H9 (cell line): ENCODE results near the gene INPP4A. TPM values are rescaled to one million over a fixed set of nuclear protein-coding genes. Genes with fewer than 3 reads are reported as not detected.

Source experiments
- DNase-seq: peaks from one replicate; pipeline ENCODE4 v3.0.0-alpha.2; 2017
- H2AFZ ChIP-seq: one replicate; pipeline ENCODE4 v1.6.1; 2013; ENCODE audit warnings: mild to moderate bottlenecking, low read length, control low read depth, moderate library complexity
- H2AK5ac ChIP-seq: 2 replicates; pipeline ENCODE4 v1.6.1; 2013; ENCODE audit warnings: low read length, control low read depth, mixed read lengths; ENCODE audit not compliant: insufficient read length
- H2BK120ac ChIP-seq: one replicate; pipeline ENCODE4 v1.6.1; 2013; ENCODE audit warnings: low read depth, mild to moderate bottlenecking, low read length, control low read depth, inconsistent platforms; ENCODE audit not compliant: poor library complexity, severe bottlenecking
- H2BK12ac ChIP-seq: 2 replicates; pipeline ENCODE4 v1.6.1; 2013; ENCODE audit warnings: low read length, control low read depth, mixed read lengths, low read depth; ENCODE audit not compliant: insufficient read length
- H2BK15ac ChIP-seq: 2 replicates; pipeline ENCODE4 v1.6.1; 2013; ENCODE audit warnings: low read depth, low read length, control low read depth
- H2BK20ac ChIP-seq: one replicate; pipeline ENCODE4 v1.6.1; 2013; ENCODE audit warnings: low read depth, mild to moderate bottlenecking, low read length, control low read depth, inconsistent platforms; ENCODE audit not compliant: poor library complexity, severe bottlenecking
- H2BK5ac ChIP-seq: 2 replicates; pipeline ENCODE4 v1.6.1; 2013; ENCODE audit warnings: low read length, control low read depth, mixed read lengths; ENCODE audit not compliant: insufficient read length
- H3K14ac ChIP-seq: 2 replicates; pipeline ENCODE4 v1.6.1; 2013; ENCODE audit warnings: low read length, control low read depth; ENCODE audit not compliant: insufficient read depth
- H3K18ac ChIP-seq: 2 replicates; pipeline ENCODE4 v1.6.1; 2013; ENCODE audit warnings: low read depth, mild to moderate bottlenecking, mixed read lengths, low read length, control low read depth; ENCODE audit not compliant: insufficient read length
- H3K23ac ChIP-seq: 2 replicates; pipeline ENCODE4 v1.6.1; 2013; ENCODE audit warnings: low read length, control low read depth, mixed read lengths, low read depth; ENCODE audit not compliant: insufficient read length
- H3K23me2 ChIP-seq: 2 replicates; pipeline ENCODE4 v1.6.1; 2013; ENCODE audit warnings: low read depth, mild to moderate bottlenecking, mixed read lengths, low read length, control low read depth; ENCODE audit not compliant: insufficient read length, poor library complexity, severe bottlenecking
- H3K27ac ChIP-seq: 2 replicates; pipeline ENCODE4 v1.5.1; 2013; ENCODE audit warnings: low read length, control low read depth, mixed read lengths, low read depth; ENCODE audit not compliant: insufficient read length
- H3K27me3 ChIP-seq: 2 replicates; pipeline ENCODE4 v1.6.1; 2013; ENCODE audit warnings: low read length, control low read depth, inconsistent platforms; ENCODE audit not compliant: insufficient read depth
- H3K4ac ChIP-seq: 2 replicates; pipeline ENCODE4 v1.6.1; 2013; ENCODE audit warnings: low read depth, mild to moderate bottlenecking, control low read depth, inconsistent platforms, low read length, moderate library complexity
- H3K4me1 ChIP-seq: 2 replicates; pipeline ENCODE4 v1.6.1; 2013; ENCODE audit warnings: low read length, control low read depth, inconsistent platforms; ENCODE audit not compliant: insufficient read depth
- H3K4me2 ChIP-seq: 2 replicates; pipeline ENCODE4 v1.6.1; 2013; ENCODE audit warnings: low read length, control low read depth, mixed read lengths; ENCODE audit not compliant: insufficient read length, insufficient read depth
- H3K56ac ChIP-seq: 2 replicates; pipeline ENCODE4 v1.6.1; 2013; ENCODE audit warnings: low read depth, mild to moderate bottlenecking, mixed read lengths, low read length, control low read depth; ENCODE audit not compliant: insufficient read length
- H3K79me1 ChIP-seq: 2 replicates; pipeline ENCODE4 v1.6.1; 2013; ENCODE audit warnings: low read depth, mild to moderate bottlenecking, moderate library complexity, low read length, control low read depth, inconsistent platforms; ENCODE audit not compliant: insufficient read depth, poor library complexity, severe bottlenecking
- H3K79me2 ChIP-seq: 2 replicates; pipeline ENCODE4 v1.6.1; 2013; ENCODE audit warnings: low read length, control low read depth, inconsistent platforms; ENCODE audit not compliant: insufficient read depth
- H3K9ac ChIP-seq: 2 replicates; pipeline ENCODE4 v1.6.1; 2013; ENCODE audit warnings: low read length, control low read depth, mixed read lengths; ENCODE audit not compliant: insufficient read length; ENCODE audit errors: extremely low read depth
- H3K9me3 ChIP-seq: one replicate; pipeline ENCODE4 v1.6.1; 2013; ENCODE audit warnings: low read depth, low read length, inconsistent platforms; ENCODE audit not compliant: control insufficient read depth
- H3T11ph ChIP-seq: one replicate; pipeline ENCODE4 v1.6.1; 2013; ENCODE audit warnings: mild to moderate bottlenecking, low read length, control low read depth, inconsistent platforms
- H4K20me1 ChIP-seq: one replicate; pipeline ENCODE4 v1.6.1; 2013; ENCODE audit not compliant: control insufficient read depth, insufficient read length, insufficient read depth
- H4K5ac ChIP-seq: 2 replicates; pipeline ENCODE4 v1.6.1; 2013; ENCODE audit warnings: low read depth, mild to moderate bottlenecking, mixed read lengths, low read length, control low read depth; ENCODE audit not compliant: insufficient read length
- H4K8ac ChIP-seq: replicated peaks from 2 replicates; pipeline ENCODE4 v1.6.1; 2013; ENCODE audit warnings: low read length, control low read depth, mixed read lengths, low read depth; ENCODE audit not compliant: insufficient read length
- H4K91ac ChIP-seq: 2 replicates; pipeline ENCODE4 v1.6.1; 2013; ENCODE audit warnings: low read depth, mild to moderate bottlenecking, moderate library complexity, mixed read lengths, low read length, control low read depth; ENCODE audit not compliant: insufficient read length
- H3K27ac Mint-ChIP-seq, 3 experiments: 2 replicates in 2 of 3; 3 replicates in 1 of 3; pipeline ENCODE4 v1.8.0; 2020 to 2021; ENCODE audit warnings: mixed read lengths in 3 of 3, mild to moderate bottlenecking in 1 of 3, moderate library complexity in 1 of 3
- H3K27me3 Mint-ChIP-seq: 2 replicates; pipeline ENCODE4 v1.8.0; 2021; ENCODE audit warnings: low read depth, mild to moderate bottlenecking, moderate library complexity, mixed read lengths
- H3K36me3 Mint-ChIP-seq, 3 experiments: 2 replicates in 2 of 3; 3 replicates in 1 of 3; pipeline ENCODE4 v1.8.0; 2020 to 2021; ENCODE audit warnings: low read depth in 3 of 3, mixed read lengths in 3 of 3; ENCODE audit not compliant: insufficient read depth in 1 of 3
- H3K4me1 Mint-ChIP-seq, 2 experiments: 2 replicates each; pipeline ENCODE4 v1.8.0; 2020; ENCODE audit warnings: mixed read lengths in 2 of 2
- H3K4me3 Mint-ChIP-seq, 2 experiments: 2 replicates in 1 of 2; 3 replicates in 1 of 2; pipeline ENCODE4 v1.8.0; 2020 to 2021; ENCODE audit warnings: mild to moderate bottlenecking in 2 of 2, mixed read lengths in 2 of 2, moderate library complexity in 1 of 2
- H3K9me3 Mint-ChIP-seq, 2 experiments: 2 replicates in 1 of 2; 3 replicates in 1 of 2; pipeline ENCODE4 v1.8.0; 2020; ENCODE audit warnings: mild to moderate bottlenecking in 2 of 2, mixed read lengths in 2 of 2, moderate library complexity in 1 of 2
- WGBS: extraction: QIAGEN DNeasy Blood & Tissue Kit; methylation state at CpG from one replicate; pipeline ENCODE4 v1.1.7; 2013; ENCODE audit warnings: missing lambda C conversion rate, low lambda C conversion rate, mixed read lengths; ENCODE audit not compliant: insufficient read length; ENCODE audit errors: extremely low coverage; 5-methylcytosine and 5-hydroxymethylcytosine counted together
- total RNA-seq: library from RNA; stranded (reverse); gene quantifications from 2 replicates; pipeline ENCODE4 v1.2.1, GENCODE V29; 2021
- TF ChIP-seq, protein P1 (sequence below): fragments of 200-600 bp; sonication (generic); conservative IDR thresholded peaks from 3 replicates; pipeline ENCODE4 v1.8.0; 2021; ENCODE audit warnings: antibody characterized with exemption, mild to moderate bottlenecking

The INPP4A gene
- total RNA-seq, 1 experiment from 2014 or later: 55.2 TPM

DNA sequence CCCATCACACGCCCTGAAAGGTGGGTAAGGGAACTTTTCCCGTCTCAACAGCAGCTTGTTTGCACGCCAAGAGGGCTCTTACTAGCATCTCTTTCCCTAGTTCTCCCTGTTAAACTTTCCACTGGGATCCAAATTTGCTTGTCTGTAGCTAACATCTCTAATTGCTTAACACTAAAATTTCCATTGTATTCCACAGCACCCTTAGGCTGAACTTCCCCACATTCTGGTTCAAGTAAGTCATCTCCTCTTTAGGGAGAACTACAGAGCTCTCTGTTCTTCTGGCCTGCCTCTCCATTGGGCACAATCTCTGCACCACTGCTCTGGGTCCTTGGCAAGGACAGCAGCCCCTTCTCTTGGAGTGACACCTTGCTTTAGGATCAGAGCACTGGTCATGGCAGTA, 187.7 kb downstream of the INPP4A start:
- Histone ChIP-seq H2BK5ac (no peak overlapping the region), H3K23me2 (no peaks in the 10 kb centered on the region), H3K9me3 (no peaks in the 10 kb centered on the region), H2BK120ac (no peak overlapping the region), H4K91ac (no peak overlapping the region), H2AK5ac (no peak overlapping the region), H3K23ac (no peak overlapping the region), H4K8ac (no peak overlapping the region), H2AFZ (no peak overlapping the region), H3K4ac (no peak overlapping the region), H2BK12ac (no peak overlapping the region), H4K20me1 (no peaks in the 10 kb centered on the region), H3K79me1 (no peaks in the 10 kb centered on the region), H2BK20ac (no peak overlapping the region), H3K27me3 (no peaks in the 10 kb centered on the region), H3K14ac (no peak overlapping the region), H3K79me2 (no peaks in the 10 kb centered on the region), H3K18ac (no peak overlapping the region), H3K9ac (no peak overlapping the region), H3T11ph (no peak overlapping the region), H2BK15ac (no peak overlapping the region), H3K4me2 (no peak overlapping the region), H3K27ac (no peak overlapping the region), H4K5ac (no peak overlapping the region), H3K4me1 (no peaks in the 10 kb centered on the region), H3K56ac (no peak overlapping the region)
- no peaks in the 10 kb centered on the region for H3K9me3 Mint-ChIP-seq
- no peak for DNase-seq
- no peaks in the 10 kb centered on the region for H3K36me3 Mint-ChIP-seq
- no CpG with 5 or more reads among the region's 3 CpGs for WGBS
- H3K4me3 Mint-ChIP-seq: no peak overlapping the region
- peaks cover 11% of the 10 kb centered on the region in 2 experiments for H3K4me1 Mint-ChIP-seq
- no peak overlapping the region for H3K27ac Mint-ChIP-seq
- no peaks in the 10 kb centered on the region; the same call in none of the 2 replicates for H3K27me3 Mint-ChIP-seq
- TF ChIP-seq, protein P1, sequence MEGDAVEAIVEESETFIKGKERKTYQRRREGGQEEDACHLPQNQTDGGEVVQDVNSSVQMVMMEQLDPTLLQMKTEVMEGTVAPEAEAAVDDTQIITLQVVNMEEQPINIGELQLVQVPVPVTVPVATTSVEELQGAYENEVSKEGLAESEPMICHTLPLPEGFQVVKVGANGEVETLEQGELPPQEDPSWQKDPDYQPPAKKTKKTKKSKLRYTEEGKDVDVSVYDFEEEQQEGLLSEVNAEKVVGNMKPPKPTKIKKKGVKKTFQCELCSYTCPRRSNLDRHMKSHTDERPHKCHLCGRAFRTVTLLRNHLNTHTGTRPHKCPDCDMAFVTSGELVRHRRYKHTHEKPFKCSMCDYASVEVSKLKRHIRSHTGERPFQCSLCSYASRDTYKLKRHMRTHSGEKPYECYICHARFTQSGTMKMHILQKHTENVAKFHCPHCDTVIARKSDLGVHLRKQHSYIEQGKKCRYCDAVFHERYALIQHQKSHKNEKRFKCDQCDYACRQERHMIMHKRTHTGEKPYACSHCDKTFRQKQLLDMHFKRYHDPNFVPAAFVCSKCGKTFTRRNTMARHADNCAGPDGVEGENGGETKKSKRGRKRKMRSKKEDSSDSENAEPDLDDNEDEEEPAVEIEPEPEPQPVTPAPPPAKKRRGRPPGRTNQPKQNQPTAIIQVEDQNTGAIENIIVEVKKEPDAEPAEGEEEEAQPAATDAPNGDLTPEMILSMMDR: no peak
